ENCODE results near the gene ZNF385C.

DNA sequence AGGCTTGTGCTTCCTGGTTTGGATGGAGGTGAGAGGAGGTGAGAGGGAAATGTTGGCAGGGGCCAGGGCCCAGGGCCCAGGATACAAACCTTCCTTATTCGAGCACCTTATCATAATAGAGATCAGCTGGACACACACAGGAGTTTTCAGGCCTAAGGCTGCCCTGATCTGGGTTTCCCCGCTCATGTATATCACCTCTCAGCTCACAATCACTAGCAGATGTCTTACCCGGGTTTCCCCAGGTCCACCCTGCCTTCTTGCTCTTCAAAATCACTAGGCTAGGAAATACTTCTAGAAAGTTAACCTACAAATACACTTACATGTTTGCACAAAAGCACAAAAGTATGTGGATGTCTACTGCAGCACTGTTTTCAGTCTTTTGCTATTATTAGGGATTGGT, 28.6 kb upstream of the ZNF385C start:
- no peak for TF ChIP-seq POLR2A (IDR thresholded peaks at IDR 0.05)
- TF ChIP-seq, protein P1, sequence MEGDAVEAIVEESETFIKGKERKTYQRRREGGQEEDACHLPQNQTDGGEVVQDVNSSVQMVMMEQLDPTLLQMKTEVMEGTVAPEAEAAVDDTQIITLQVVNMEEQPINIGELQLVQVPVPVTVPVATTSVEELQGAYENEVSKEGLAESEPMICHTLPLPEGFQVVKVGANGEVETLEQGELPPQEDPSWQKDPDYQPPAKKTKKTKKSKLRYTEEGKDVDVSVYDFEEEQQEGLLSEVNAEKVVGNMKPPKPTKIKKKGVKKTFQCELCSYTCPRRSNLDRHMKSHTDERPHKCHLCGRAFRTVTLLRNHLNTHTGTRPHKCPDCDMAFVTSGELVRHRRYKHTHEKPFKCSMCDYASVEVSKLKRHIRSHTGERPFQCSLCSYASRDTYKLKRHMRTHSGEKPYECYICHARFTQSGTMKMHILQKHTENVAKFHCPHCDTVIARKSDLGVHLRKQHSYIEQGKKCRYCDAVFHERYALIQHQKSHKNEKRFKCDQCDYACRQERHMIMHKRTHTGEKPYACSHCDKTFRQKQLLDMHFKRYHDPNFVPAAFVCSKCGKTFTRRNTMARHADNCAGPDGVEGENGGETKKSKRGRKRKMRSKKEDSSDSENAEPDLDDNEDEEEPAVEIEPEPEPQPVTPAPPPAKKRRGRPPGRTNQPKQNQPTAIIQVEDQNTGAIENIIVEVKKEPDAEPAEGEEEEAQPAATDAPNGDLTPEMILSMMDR (IDR thresholded peaks at IDR 0.05), result no peak
- no peak for TF ChIP-seq EP300 (IDR thresholded peaks at IDR 0.05)
- no peak for TF ChIP-seq POLR2AphosphoS5 (IDR thresholded peaks at IDR 0.05)
